ENCODE measurements around the gene CACHD1. TPM values are rescaled to one million over a fixed set of nuclear protein-coding genes. Genes with fewer than 3 reads are reported as not detected.

Gene CACHD1
- total and polyA plus RNA-seq, 2 of the 4 experiments (the other 2 are of a cell fraction), result 2.9 to 5.9 TPM

DNA sequence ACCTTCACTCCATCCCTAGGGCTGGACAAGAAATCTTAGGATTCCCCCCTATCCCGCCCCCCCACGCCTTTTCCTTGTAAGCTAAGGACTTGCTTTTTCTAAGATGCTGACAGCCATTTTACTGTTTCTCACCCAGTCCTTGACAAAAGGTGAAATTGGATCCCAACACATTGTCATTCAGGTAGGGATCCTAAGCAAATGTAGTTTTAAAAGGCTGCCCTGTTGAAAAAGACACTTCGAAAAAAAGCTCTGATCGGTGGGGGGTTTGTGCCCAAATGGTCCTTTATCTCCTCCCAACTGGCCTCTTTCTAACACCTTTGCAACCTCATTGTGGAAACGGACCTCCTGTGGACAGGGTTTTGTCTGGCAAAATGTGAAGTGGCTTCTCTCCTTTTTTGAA, 2.9 kb downstream of the CACHD1 start:
- no peak overlapping the region for H4K91ac ChIP-seq (ENCODE audit: insufficient read depth, low read depth, low read length)
- POLR2A ChIA-PET (ENCODE audit: unreplicated experiment), result no interaction called here
- no TSS peak for BruUV-seq (replicated peaks)
- H3K14ac ChIP-seq (replicated peaks; ENCODE audit: low read depth, low read length), result no peak overlapping the region
- peaks cover 5% of the 10 kb centered on the region; the same call in 1 of the 2 replicates for H3K4me1 ChIP-seq (ENCODE audit: control insufficient read depth, insufficient read depth, low read length)
- H3K9me3 ChIP-seq (ENCODE audit: control insufficient read depth, insufficient read depth, low read length), result no peaks in the 10 kb centered on the region
- H4K8ac ChIP-seq (ENCODE audit: low read depth in 2 of 2, low read length in 2 of 2), result no peak overlapping the region
- H4K5ac ChIP-seq (ENCODE audit: low read depth, low read length), result no peak overlapping the region
- CTCF ChIA-PET, result no interaction called here
- no peak overlapping the region for H2AFZ ChIP-seq (replicated peaks; ENCODE audit: low read length, poor library complexity)
- ATAC-seq (ENCODE audit: low read depth) (no peak), DNase-seq (no peak)
- dilution Hi-C loops (cut with HindIII; ENCODE audit: low sequenced_read_pairs, unreplicated experiment), result no loop called here
- 0 out of 2 replicates have a peak, but pooled peaks cover 10% of the 10 kb centered on the region for H3K9me1 ChIP-seq (ENCODE audit: insufficient read depth, low read length)
- TF ChIP-seq RFX5 (IDR thresholded peaks at IDR 0.05; ENCODE audit: low read depth, low read length), result no peak
- TF ChIP-seq MAFK (IDR thresholded peaks at IDR 0.05; ENCODE audit: low read depth, low read length), result no peak
- TF ChIP-seq, protein P1, sequence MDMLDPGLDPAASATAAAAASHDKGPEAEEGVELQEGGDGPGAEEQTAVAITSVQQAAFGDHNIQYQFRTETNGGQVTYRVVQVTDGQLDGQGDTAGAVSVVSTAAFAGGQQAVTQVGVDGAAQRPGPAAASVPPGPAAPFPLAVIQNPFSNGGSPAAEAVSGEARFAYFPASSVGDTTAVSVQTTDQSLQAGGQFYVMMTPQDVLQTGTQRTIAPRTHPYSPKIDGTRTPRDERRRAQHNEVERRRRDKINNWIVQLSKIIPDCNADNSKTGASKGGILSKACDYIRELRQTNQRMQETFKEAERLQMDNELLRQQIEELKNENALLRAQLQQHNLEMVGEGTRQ (IDR thresholded peaks at IDR 0.05; ENCODE audit: low read depth, low read length), result no peak
- TF ChIP-seq SMC3 (IDR thresholded peaks at IDR 0.05; ENCODE audit: low read depth, low read length), result no peak
- TF ChIP-seq RAD21 (IDR thresholded peaks at IDR 0.05; ENCODE audit: low read length), result no peak
- no peak for TF ChIP-seq MAZ (IDR thresholded peaks at IDR 0.05; ENCODE audit: borderline replicate concordance, low read depth, low read length)
- no peak for TF ChIP-seq CEBPB (IDR thresholded peaks at IDR 0.05; ENCODE audit: low read depth, low read length)
- no peak for TF ChIP-seq BHLHE40 (IDR thresholded peaks at IDR 0.05; ENCODE audit: low read depth, low read length)
- no peak for TF ChIP-seq MXI1 (IDR thresholded peaks at IDR 0.05; ENCODE audit: borderline replicate concordance, low read depth, low read length)
- no peak for TF ChIP-seq FOS (IDR thresholded peaks at IDR 0.05; ENCODE audit: low read depth, low read length)
- TF ChIP-seq, protein P2, sequence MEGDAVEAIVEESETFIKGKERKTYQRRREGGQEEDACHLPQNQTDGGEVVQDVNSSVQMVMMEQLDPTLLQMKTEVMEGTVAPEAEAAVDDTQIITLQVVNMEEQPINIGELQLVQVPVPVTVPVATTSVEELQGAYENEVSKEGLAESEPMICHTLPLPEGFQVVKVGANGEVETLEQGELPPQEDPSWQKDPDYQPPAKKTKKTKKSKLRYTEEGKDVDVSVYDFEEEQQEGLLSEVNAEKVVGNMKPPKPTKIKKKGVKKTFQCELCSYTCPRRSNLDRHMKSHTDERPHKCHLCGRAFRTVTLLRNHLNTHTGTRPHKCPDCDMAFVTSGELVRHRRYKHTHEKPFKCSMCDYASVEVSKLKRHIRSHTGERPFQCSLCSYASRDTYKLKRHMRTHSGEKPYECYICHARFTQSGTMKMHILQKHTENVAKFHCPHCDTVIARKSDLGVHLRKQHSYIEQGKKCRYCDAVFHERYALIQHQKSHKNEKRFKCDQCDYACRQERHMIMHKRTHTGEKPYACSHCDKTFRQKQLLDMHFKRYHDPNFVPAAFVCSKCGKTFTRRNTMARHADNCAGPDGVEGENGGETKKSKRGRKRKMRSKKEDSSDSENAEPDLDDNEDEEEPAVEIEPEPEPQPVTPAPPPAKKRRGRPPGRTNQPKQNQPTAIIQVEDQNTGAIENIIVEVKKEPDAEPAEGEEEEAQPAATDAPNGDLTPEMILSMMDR (conservative IDR thresholded peaks at IDR 0.05; ENCODE audit: low read depth, low read length), result no peak
- no peak for TF ChIP-seq RCOR1 (IDR thresholded peaks at IDR 0.05; ENCODE audit: insufficient replicate concordance, low read length)
- no peak for TF ChIP-seq POLR2A (IDR thresholded peaks at IDR 0.05; ENCODE audit: low read depth, low read length)
- TF ChIP-seq, protein P3, sequence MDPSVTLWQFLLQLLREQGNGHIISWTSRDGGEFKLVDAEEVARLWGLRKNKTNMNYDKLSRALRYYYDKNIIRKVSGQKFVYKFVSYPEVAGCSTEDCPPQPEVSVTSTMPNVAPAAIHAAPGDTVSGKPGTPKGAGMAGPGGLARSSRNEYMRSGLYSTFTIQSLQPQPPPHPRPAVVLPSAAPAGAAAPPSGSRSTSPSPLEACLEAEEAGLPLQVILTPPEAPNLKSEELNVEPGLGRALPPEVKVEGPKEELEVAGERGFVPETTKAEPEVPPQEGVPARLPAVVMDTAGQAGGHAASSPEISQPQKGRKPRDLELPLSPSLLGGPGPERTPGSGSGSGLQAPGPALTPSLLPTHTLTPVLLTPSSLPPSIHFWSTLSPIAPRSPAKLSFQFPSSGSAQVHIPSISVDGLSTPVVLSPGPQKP (IDR thresholded peaks at IDR 0.05; ENCODE audit: borderline replicate concordance, low read depth, low read length), result no peak
- TF ChIP-seq CHD1 (IDR thresholded peaks at IDR 0.05; ENCODE audit: low read depth, low read length), result no peak
- TF ChIP-seq NFE2L2 (IDR thresholded peaks at IDR 0.05; ENCODE audit: low read depth, low read length), result no peak
- no peak overlapping the region for H2BK5ac ChIP-seq (ENCODE audit: low read depth, low read length, poor library complexity, severe bottlenecking)
- in situ Hi-C loops (cut with MboI; ENCODE audit: low sequenced_read_pairs), result no loop called here
- H3K79me1 ChIP-seq (ENCODE audit: low read depth in 1 of 2, low read length in 2 of 2), result peaks cover 0 to 17% of the 10 kb centered on the region in 2 experiments; a peak in 2 of 4 replicates
- no peak overlapping the region for H2BK20ac ChIP-seq (ENCODE audit: low read depth, low read length)
- no CpG with 5 or more reads among the region's 5 CpGs for WGBS, 2 experiments (ENCODE audit: extremely low coverage in 2 of 2, insufficient read length in 1 of 2)
- H3K4ac ChIP-seq (ENCODE audit: low read depth, low read length), result no peak overlapping the region
- H3K36me3 ChIP-seq (ENCODE audit: control insufficient read depth, insufficient read depth, low read length), result no peaks in the 10 kb centered on the region
- H3K27ac ChIP-seq (ENCODE audit: insufficient read depth, low read length), result no peak overlapping the region
- no peak overlapping the region for H2AK9ac ChIP-seq (replicated peaks; ENCODE audit: low read depth, low read length, poor library complexity)
- no peak overlapping the region for H3K18ac ChIP-seq (ENCODE audit: low read depth, low read length)
- H2AK5ac ChIP-seq (ENCODE audit: low read depth, low read length), result no peak overlapping the region
- H3K23ac ChIP-seq (ENCODE audit: low read depth, low read length), result no peak overlapping the region
- H2BK120ac ChIP-seq (ENCODE audit: low read depth, low read length), result no peak overlapping the region
- no peaks in the 10 kb centered on the region for H4K20me1 ChIP-seq (ENCODE audit: insufficient read depth, low read length)
- intact Hi-C loops (cut with micrococcal nuclease), result no loop called here
- H3K27me3 ChIP-seq (ENCODE audit: control insufficient read depth, insufficient read depth, low read length), result peaks cover 12% of the 10 kb centered on the region
- H2BK15ac ChIP-seq (ENCODE audit: low read depth, low read length), result no peak overlapping the region
- no peak overlapping the region for H3K4me3 ChIP-seq (ENCODE audit: insufficient read depth, low read depth, low read length)
- no peak overlapping the region for H3K56ac ChIP-seq (ENCODE audit: extremely low read depth, insufficient read depth, low read length)
- H3K9ac ChIP-seq (ENCODE audit: low read depth, low read length), result no peak overlapping the region
- H3K4me2 ChIP-seq (ENCODE audit: low read depth, low read length), result no peak overlapping the region
